Renal cortex interstitium (tissue), 11 donors: Measurements from ENCODE around the gene AKAP13. TPM values are rescaled to one million over a fixed set of nuclear protein-coding genes. Genes with fewer than 3 reads are reported as not detected.

Experiments used
- DNase-seq, 11 donors: peaks; one replicate each; pipeline ENCODE4 v3.0.0-alpha.2; 2013; ENCODE audit warnings: low read depth in 9 of 11, low spot score in 4 of 11; ENCODE audit errors: extremely low read depth in 1 of 11
- polyA plus RNA-seq, 3 donors: library from polyadenylated mRNA; unstranded; fragments of 120-200 nt; gene quantifications; one replicate each; pipeline ENCODE4 v1.2.1, GENCODE V29; 2013; ENCODE audit not compliant: insufficient read length in 3 of 3

Gene AKAP13
- polyA plus RNA-seq, 3 donors: 90.0 to 91.2 (median 91.2) TPM

DNA sequence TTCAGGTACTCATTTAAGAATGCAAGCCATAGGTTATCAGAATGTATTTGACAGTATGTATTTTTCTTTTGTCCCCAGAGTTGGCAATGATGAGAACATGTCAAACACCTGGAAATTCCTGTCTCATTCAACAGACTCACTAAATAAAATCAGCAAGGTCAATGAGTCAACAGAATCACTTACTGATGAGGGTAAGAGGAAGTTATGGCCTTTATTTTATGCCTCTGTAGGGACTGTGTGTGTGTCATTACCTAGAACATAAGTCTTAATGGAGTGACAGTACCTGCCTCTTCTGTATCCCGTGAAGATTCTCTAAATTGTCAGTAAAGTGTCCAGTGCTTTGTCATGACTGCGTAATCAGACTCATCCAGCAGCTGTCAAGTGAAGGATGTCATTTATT lies 336.8 kb downstream of the AKAP13 start:
- no peak for DNase-seq

DNA sequence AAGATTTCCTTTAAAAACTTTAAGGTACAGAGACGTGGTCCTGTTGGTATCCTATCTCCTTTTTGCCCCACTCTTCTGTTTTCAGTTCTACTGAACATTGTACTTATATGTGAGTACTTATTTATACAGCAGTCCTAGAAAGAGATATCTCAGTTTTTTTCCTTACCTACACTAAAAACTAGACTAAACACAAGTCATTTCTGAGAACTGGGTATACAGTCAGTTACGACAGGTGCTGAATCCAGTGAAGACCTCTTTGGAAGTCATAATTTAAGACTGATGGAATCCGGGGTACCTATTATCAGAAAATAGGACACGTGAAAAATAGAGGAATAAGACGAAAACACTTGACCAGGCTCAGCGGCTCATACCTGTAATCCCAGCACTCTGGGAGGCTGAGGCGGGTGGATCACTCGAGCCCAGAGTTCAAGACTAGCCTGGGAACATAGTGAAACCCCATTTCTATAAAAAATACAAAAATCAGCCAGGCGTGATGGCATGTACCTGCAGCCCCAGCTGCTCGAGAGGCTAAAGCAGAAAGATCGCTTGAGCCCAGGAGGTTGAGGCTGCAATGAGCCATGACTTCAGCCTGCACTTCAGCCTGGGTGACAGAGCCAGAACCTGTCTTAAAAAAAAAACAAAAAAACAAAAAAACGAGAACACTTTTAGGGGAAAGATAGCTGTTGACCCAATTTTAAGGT lies 338.0 kb downstream of the AKAP13 start:
- DNase-seq: no peak

GRCh38 chr15:85718981-85719380 lies 338.6 kb downstream of the AKAP13 start:
- no peak for DNase-seq

- DNase-seq: no peak
Measured at GRCh38 chr15:85722374-85723152, 342.2 kb downstream of the AKAP13 start.

GRCh38 chr15:85723960-85724945 lies 343.9 kb downstream of the AKAP13 start:
- no peak for DNase-seq

- no peak for DNase-seq
Measured at GRCh38 chr15:85725019-85725418, 344.6 kb downstream of the AKAP13 start.

- DNase-seq: no peak
Measured at GRCh38 chr15:85725564-85725963, 345.2 kb downstream of the AKAP13 start.

DNA sequence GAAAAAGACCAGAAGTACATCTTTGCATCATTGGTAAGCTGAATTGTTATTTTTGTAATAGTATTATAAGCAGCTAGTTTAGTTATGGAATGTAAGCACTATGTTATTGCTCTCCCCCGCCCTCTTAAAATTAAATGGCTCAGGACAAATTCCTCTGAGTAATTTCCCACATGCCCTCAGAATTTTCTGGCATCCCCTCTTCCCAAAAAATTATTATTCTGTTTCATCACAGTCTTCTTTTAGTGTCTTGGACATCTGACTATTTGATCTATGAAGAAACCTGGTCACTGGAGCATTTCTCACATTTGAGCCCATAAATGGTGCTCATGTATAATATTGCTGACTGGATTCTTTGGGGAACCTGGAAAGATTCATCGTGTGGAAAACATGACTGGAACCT lies 346.1 kb downstream of the AKAP13 start:
- no peak for DNase-seq

DNA sequence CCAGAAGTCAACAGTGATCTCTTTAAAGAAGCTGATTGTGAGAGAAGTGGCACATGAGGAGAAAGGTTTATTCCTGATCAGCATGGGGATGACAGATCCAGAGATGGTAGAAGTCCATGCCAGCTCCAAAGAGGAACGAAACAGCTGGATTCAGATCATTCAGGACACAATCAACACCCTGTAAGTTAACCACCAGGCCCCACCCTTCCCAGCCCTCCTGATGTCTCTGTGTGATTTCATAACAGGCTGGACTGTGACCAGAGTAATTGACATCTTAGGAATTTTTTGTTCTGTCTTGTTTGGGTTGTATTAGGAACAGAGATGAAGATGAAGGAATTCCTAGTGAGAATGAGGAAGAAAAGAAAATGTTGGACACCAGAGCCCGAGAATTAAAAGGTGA lies 346.7 kb downstream of the AKAP13 start:
- DNase-seq: no peak

GRCh38 chr15:85730001-85730820 lies 349.8 kb downstream of the AKAP13 start:
- DNase-seq: peak in 4 of 11 donors; percentile 52 to 73 (median 62)

- DNase-seq: no peak
Measured at GRCh38 chr15:85733416-85733815, 353.0 kb downstream of the AKAP13 start.

DNA sequence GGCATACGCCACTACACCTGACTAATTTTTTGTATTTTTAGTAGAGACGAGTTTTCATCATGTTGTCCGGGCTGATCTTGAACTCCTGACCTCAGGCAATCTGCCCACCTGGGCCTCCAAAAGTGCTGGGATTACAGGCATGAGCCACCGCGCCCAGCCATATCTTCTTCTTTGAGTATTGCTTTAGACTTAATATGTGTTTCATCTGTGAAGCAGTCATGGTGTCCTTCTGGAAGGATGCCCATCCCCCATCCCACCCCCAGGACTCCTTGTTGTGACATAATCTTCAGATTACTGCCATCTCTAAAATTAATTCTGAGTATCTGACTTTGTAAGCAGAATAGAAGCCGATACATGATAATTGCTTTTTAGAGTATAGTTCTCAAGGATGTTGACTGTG lies 356.7 kb downstream of the AKAP13 start:
- no peak for DNase-seq

DNA sequence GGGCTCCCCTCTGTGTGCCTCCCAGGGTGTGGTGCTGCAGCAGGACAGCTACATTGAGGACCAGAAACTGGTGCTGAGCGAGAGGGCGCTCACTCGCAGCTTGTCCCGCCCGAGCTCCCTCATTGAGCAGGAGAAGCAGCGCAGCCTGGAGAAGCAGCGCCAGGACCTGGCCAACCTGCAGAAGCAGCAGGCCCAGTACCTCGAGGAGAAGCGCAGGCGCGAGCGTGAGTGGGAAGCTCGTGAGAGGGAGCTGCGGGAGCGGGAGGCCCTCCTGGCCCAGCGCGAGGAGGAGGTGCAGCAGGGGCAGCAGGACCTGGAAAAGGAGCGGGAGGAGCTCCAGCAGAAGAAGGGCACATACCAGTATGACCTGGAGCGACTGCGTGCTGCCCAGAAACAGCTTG lies 360.6 kb downstream of the AKAP13 start:
- DNase-seq: no peak

DNA sequence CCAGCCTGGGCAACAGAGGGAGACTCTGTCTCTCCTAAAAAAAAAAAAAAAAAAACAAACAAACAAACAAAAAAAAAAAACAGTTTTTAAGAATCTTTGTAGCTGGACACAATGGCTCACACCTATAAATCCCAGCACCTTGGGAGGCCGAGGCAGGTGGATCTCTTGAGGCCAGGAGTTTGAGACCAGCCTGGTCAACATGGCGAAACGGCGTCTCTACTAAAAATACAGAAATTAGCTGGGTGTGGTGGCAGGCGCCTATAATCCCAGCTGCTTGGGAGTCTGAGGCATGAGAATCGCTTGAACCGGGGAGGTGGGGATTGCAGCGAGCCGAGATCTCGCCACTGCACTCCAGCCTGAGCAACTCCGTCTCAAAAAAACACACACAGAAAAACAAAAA lies 361.3 kb downstream of the AKAP13 start:
- no peak for DNase-seq

GRCh38 chr15:85742186-85742821 lies 361.9 kb downstream of the AKAP13 start:
- DNase-seq: no peak

DNA sequence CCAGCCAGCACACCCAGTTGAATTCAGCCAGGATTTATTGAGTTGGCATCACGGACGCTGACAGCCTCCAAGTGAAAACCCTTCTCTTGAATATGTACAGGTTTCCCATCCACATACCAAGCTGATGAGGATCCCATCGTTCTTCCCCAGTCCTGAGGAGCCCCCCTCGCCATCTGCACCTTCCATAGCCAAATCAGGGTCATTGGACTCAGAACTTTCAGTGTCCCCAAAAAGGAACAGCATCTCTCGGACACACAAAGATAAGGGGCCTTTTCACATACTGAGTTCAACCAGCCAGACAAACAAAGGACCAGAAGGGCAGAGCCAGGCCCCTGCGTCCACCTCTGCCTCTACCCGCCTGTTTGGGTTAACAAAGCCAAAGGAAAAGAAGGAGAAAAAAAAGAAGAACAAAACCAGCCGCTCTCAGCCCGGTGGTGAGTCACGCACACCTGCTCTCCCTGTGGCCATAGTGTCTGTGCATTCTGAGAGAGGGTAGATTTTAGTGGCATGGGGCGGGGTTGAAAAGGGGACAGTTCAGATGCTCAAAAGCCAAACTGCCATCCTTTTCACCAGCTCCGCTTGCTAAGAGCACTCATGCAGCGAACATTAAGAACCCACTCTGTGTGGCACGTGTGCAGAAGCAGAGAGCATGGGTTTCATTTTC lies 363.1 kb downstream of the AKAP13 start:
- no peak for DNase-seq

- no peak for DNase-seq
Measured at GRCh38 chr15:85744579-85744978, 364.2 kb downstream of the AKAP13 start.

DNA sequence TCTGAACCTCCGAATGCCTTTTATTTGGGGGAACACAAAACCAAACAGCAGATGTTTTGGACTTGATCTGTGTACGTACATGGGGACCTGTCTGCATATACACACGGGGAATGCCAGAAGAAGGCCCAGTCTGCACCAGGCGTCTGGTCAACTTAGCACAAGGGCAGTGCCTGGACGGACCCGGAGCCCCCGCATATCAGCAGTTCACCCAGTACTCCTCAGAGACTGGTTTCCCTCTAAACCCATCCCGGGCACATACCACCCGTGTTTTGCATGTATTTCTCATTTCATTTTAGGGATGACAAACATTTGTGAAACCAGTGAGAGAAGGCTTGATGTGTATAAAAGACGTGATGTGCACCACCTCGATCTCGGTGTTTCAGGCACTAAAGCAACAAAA lies 364.6 kb downstream of the AKAP13 start:
- DNase-seq: no peak
